Epithelial cell of esophagus (primary cell): ENCODE results near the gene MAD2L2.

ENCODE experiments used
- DNase-seq: peaks from one replicate; pipeline ENCODE4 v3.0.0; 2010; ENCODE audit warnings: low read depth
- H3K4me3 ChIP-seq: 2 replicates; pipeline ENCODE4 v1.5.1; 2011; ENCODE audit warnings: mild to moderate bottlenecking, low read length, control low read depth
- CTCF ChIP-seq: IDR thresholded peaks from 2 replicates; pipeline ENCODE4 v1.5.1; 2011; ENCODE audit warnings: low read depth, mild to moderate bottlenecking, low read length, control low read depth, inconsistent platforms; ENCODE audit not compliant: insufficient read depth; ENCODE audit errors: missing control alignments

The MAD2L2 gene

GRCh38 chr1:11684070-11684469 is 3.1 kb upstream of the MAD2L2 start:
- H3K4me3 ChIP-seq, result no peak overlapping the region
- TF ChIP-seq CTCF, result no peak
- no peak for DNase-seq

DNA sequence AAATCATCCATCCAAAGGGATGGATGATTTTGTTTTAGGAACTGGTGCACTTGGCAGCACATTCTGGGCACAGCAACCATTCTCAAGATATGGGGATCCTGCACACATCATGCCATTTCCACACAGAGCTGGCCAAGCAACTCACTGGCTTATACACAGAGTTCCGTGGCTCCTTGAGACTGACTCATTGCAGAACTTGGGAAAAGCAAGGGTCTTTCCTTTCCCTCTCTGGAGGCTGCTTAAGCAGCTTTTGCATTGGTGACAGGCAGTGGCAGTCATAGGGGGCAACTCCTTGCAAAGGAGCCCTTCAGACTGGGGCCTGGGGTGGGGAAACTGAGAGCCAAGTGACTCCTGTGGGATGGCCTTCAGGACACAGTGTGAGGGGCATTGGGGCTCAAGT is 1.9 kb upstream of the MAD2L2 start:
- H3K4me3 ChIP-seq, result no peak overlapping the region
- TF ChIP-seq CTCF, result no peak
- DNase-seq, result no peak

DNA sequence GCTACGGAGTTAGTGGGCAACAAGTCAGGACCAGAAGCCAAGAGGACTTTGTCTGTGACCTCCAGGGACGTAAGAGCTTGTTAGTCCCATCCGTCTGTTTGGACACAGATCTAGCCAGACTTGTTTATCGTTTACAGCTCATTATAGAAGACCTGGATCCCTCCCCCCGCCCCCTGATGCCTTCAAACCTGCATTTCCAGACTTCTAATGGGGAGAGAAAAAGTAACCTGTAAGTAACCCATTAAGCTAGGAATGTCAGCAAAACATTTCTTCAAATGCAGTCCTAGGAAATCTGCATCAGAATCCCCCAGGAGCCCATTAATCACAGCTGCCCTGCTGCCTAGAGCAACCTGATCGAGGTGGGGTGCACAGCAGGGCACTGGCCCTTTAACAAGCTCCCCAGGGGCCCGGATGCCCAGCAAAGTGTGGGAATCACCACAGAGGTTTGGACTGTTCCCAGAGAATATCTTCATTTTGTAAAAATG is 1.4 kb upstream of the MAD2L2 start:
- no peak for TF ChIP-seq CTCF

GRCh38 chr1:11680270-11681070 is 478 bp downstream of the MAD2L2 start:
- TF ChIP-seq CTCF, result no peak
- H3K4me3 ChIP-seq, result peak overlapping the region; percentile 66
- DNase-seq, result no peak

More for the DNA sequence above, 1.4 kb upstream of the MAD2L2 start:
- DNase-seq, result no peak
- H3K4me3 ChIP-seq, result no peak overlapping the region

GRCh38 chr1:11678442-11678841 is 2.5 kb downstream of the MAD2L2 start:
- no peak for TF ChIP-seq CTCF
- H3K4me3 ChIP-seq, result no peak overlapping the region
- DNase-seq, result no peak

DNA sequence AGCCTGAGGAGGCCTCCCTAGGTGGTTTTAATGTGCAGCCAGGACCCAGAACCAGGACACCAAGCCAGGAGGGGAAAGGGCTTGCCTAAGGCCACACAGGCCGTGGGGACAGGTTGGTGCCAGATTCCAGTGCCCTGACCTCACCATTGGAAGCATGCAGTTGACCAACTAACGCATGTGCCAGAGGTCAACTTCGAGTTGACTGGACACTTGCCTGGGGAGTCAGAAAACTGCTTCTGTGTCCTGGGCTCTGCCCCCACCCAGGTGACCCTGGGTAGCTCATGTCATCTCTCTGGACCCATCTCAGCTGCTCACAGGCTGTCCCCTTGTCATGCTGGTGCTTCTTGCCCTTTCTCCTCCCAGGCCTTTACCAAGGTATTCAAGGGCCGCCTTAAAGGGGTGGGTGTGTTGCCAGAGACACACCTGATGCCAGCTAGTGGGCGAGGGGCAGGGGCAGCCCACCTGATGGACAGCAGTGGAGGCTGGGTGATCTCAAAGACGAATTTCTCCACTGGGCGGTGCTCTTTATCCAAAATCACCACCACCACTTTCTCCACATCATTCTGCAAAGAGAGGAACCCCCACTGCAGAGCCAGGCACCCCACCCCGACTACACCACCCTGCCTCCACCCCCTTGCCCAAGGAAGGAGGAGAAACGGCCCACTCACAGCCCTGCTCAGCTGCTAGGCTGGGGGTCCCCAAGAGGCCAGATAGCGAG is 4.4 kb downstream of the MAD2L2 start:
- H3K4me3 ChIP-seq, result no peak overlapping the region
- no peak for TF ChIP-seq CTCF
- no peak for DNase-seq
